K562 (cell line): ENCODE measurements around the gene AHSP. TPM values are rescaled to one million over a fixed set of nuclear protein-coding genes. Genes with fewer than 3 reads are reported as not detected.

Experiments
- ATAC-seq: fragments of 200-7000 bp; cut with Tn5 transposase; 3 replicates; pipeline ENCODE4 v1.9.1; 2020; ENCODE audit warnings: moderate library complexity
- BruUV-seq: library from RNA; stranded (reverse); fragments of 400-500 nt; replicated peaks from 2 replicates; lab custom pipeline; 2021; lab: Mats Ljungman, UMichigan
- CTCF ChIA-PET: fragments of 300-600 bp; formaldehyde crosslinking; extraction: SDS; loops from one replicate; lab custom pipeline; 2021; ENCODE audit warnings: low intra/inter-chr PET ratio; lab: Yijun Ruan, JAX
- POLR2A ChIA-PET: fragments of 300-600, 350-650 bp; sonication (Branson Sonifier 250); formaldehyde crosslinking; extraction: SDS; loops from one replicate; lab custom pipeline; 2021; ENCODE audit warnings: antibody characterized with exemption, inconsistent platforms; lab: Yijun Ruan, JAX
- DNase-seq, 4 experiments: peaks; one replicate each; pipeline versions ENCODE4 v3.0.0 to v3.0.0-alpha.2; 2011 to 2018; ENCODE audit warnings: low spot score in 3 of 4, mixed read lengths in 3 of 4; ENCODE audit errors: extremely low read depth in 1 of 4
- FAIRE-seq: peaks from 2 replicates; lab custom pipeline; 2011; peaks lifted over from hg19 to GRCh38; lab: Jason Lieb, UNC
- H2AFZ ChIP-seq: 2 replicates; pipeline ENCODE4 v1.6.0; 2011; ENCODE audit warnings: low read depth, low read length, control low read depth, inconsistent platforms
- H3K27ac ChIP-seq: fragments of 200-600 bp; 3 replicates; pipeline ENCODE4 v1.8.0; 2011; ENCODE audit warnings: low read depth, mild to moderate bottlenecking, control low read depth, inconsistent platforms, low read length, moderate library complexity, mixed read lengths; ENCODE audit errors: extremely low read depth
- H3K27me3 ChIP-seq, 2 experiments: fragments of 300-600 bp in 1 of 2; 2 replicates in 1 of 2; 3 replicates in 1 of 2; pipeline versions ENCODE4 v1.6.0 to v1.8.0; 2011; ENCODE audit warnings: inconsistent platforms in 2 of 2, low read length in 2 of 2, mild to moderate bottlenecking in 1 of 2, mixed read lengths in 1 of 2, moderate library complexity in 1 of 2; ENCODE audit not compliant: control insufficient read depth in 2 of 2, insufficient read depth in 2 of 2
- H3K36me3 ChIP-seq: fragments of 300-600 bp; 3 replicates; pipeline ENCODE4 v1.8.0; 2011; ENCODE audit warnings: mild to moderate bottlenecking, low read length, inconsistent platforms; ENCODE audit not compliant: control insufficient read depth, insufficient read depth
- H3K4me1 ChIP-seq, 2 experiments: fragments of 200-600 bp in 1 of 2; replicated peaks in 1 of 2; 2 replicates in 1 of 2; 3 replicates in 1 of 2; pipeline versions ENCODE4 v1.5.1 to v1.8.0; 2011; ENCODE audit warnings: inconsistent platforms in 2 of 2, low read length in 2 of 2, mild to moderate bottlenecking in 1 of 2, mixed read lengths in 1 of 2, moderate library complexity in 1 of 2; ENCODE audit not compliant: control insufficient read depth in 2 of 2, insufficient read depth in 2 of 2
- H3K4me2 ChIP-seq: 2 replicates; pipeline ENCODE4 v1.6.1; 2011; ENCODE audit warnings: low read length, control low read depth, inconsistent platforms, mixed read lengths; ENCODE audit not compliant: insufficient read depth
- H3K4me3 ChIP-seq: fragments of 200-600 bp; sonication (generic), shearing (Covaris generic); 2 replicates; pipeline ENCODE4 v1.5.1; 2016; ENCODE audit warnings: control low read depth, inconsistent platforms
- H3K79me2 ChIP-seq: fragments of 200-600 bp; 3 replicates; pipeline ENCODE4 v1.8.0; 2011; ENCODE audit warnings: low read length, inconsistent platforms; ENCODE audit not compliant: control insufficient read depth, insufficient read depth
- H3K9ac ChIP-seq, 2 experiments: 2 replicates each; pipeline versions ENCODE4 v1.6.0 to v1.6.1; 2011; ENCODE audit warnings: low read depth in 2 of 2, low read length in 2 of 2, control low read depth in 1 of 2, inconsistent platforms in 1 of 2, mild to moderate bottlenecking in 1 of 2, mixed read lengths in 1 of 2; ENCODE audit not compliant: insufficient read depth in 1 of 2
- H3K9me1 ChIP-seq: one replicate; pipeline ENCODE4 v1.6.0; 2011; ENCODE audit warnings: inconsistent platforms, mild to moderate bottlenecking, low read length, moderate library complexity; ENCODE audit not compliant: control insufficient read depth, insufficient read depth
- H3K9me3 ChIP-seq: replicated peaks from 2 replicates; pipeline ENCODE4 v1.5.1; 2011; ENCODE audit warnings: low read depth, low read length, inconsistent platforms; ENCODE audit not compliant: control insufficient read depth, insufficient read depth
- H4K20me1 ChIP-seq: replicated peaks from 2 replicates; pipeline ENCODE4 v1.6.1; 2011; ENCODE audit warnings: low read length, inconsistent platforms, mixed read lengths; ENCODE audit not compliant: control insufficient read depth, insufficient read depth
- ARHGAP35 ChIP-seq: fragments of 450-650 bp; IDR thresholded peaks from 2 replicates; pipeline ENCODE4 v1.6.1; 2018; ENCODE audit not compliant: partially characterized antibody
- HMGN3 ChIP-seq: IDR thresholded peaks from 2 replicates; pipeline ENCODE4 v1.6.1; 2011; ENCODE audit warnings: borderline replicate concordance, low read depth, mild to moderate bottlenecking, mixed read lengths, low read length; ENCODE audit not compliant: insufficient read length; ENCODE audit errors: extremely low read depth
- KDM5B ChIP-seq: fragments of 200-600 bp; sonication (generic); IDR thresholded peaks from 2 replicates; pipeline ENCODE4 v1.6.1; 2012; ENCODE audit warnings: low read depth, mild to moderate bottlenecking, moderate library complexity, low read length, control low read depth, inconsistent platforms; ENCODE audit not compliant: insufficient replicate concordance
- MAFK ChIP-seq: IDR thresholded peaks from 2 replicates; pipeline ENCODE4 v1.6.1; 2011; ENCODE audit warnings: low read length, improper control_type of control experiment
- NCOA2 ChIP-seq, 2 experiments: fragments of 450-650 bp; IDR thresholded peaks; 2 replicates each; pipeline ENCODE4 v1.6.1; 2018; ENCODE audit warnings: mild to moderate bottlenecking in 2 of 2, moderate library complexity in 1 of 2; ENCODE audit not compliant: partially characterized antibody in 2 of 2
- PHB2 ChIP-seq: fragments of 450-650 bp; IDR thresholded peaks from 2 replicates; pipeline ENCODE4 v1.6.1; 2017; ENCODE audit warnings: low read depth
- PPARD ChIP-seq: fragments of 250-450 bp; sonication (Bioruptor Pico); IDR thresholded peaks from 2 replicates; pipeline ENCODE4 v1.8.0; 2022; ENCODE audit warnings: inconsistent platforms, mild to moderate bottlenecking, moderate library complexity
- RBM14 ChIP-seq: fragments of 200-400 bp; formaldehyde crosslinking; IDR thresholded peaks from 2 replicates; pipeline ENCODE4 v1.6.1; 2018; ENCODE audit warnings: low read depth, mild to moderate bottlenecking, low read length, moderate library complexity, borderline replicate concordance; ENCODE audit not compliant: insufficient read depth
- RBM39 ChIP-seq: fragments of 200-400 bp; formaldehyde crosslinking; optimal IDR thresholded peaks from 2 replicates; pipeline ENCODE3; 2018; ENCODE audit warnings: low read depth, low read length
- ZNF133 ChIP-seq: fragments of 250-450 bp; sonication (Bioruptor Pico); IDR thresholded peaks from 2 replicates; pipeline ENCODE4 v1.4.0; 2020; ENCODE audit warnings: mild to moderate bottlenecking
- ZNF584 ChIP-seq: fragments of 200-800 bp; sonication (Bioruptor generic); IDR thresholded peaks from 2 replicates; pipeline ENCODE4 v1.6.1; 2016; ENCODE audit warnings: low read depth, mild to moderate bottlenecking, missing genetic modification characterization, missing compliant biosample characterization
- WGBS: fragments of 100-300 bp; shearing (Covaris generic); methylation state at CpG from one replicate; pipeline ENCODE4 v1.1.6; 2016; ENCODE audit warnings: low coverage, mixed read lengths; ENCODE audit not compliant: insufficient coverage; ENCODE audit errors: missing lambda C conversion rate; 5-methylcytosine and 5-hydroxymethylcytosine counted together
- in situ Hi-C: fragments of 300-500 bp; cut with MboI; formaldehyde crosslinking; loops from 4 replicates; pipeline ENCODE4 v1.15.0; 2018; ENCODE audit warnings: inconsistent platforms, mixed read lengths
- intact Hi-C: fragments of 100-400 bp; cut with micrococcal nuclease; formaldehyde crosslinking; loops from 2 replicates; pipeline ENCODE4 v1.14.2; 2022
- polyA plus RNA-seq, 8 experiments: library from polyadenylated mRNA; depleted of rRNA in 4 of 8; stranded (reverse) in 5 of 8; unstranded in 3 of 8; fragments of >200 nt; fragmentation: Nextera tagmentation in 2 of 8; fragmentation: Illumina TruSeq in 1 of 8; extraction: Ambion mirVana in 2 of 8; extraction: Trizol in 1 of 8; gene quantifications; 2 replicates each; pipeline versions ENCODE4 v1.2.1 to v1.2.3, GENCODE V29; 2011 to 2014; ENCODE audit warnings: inconsistent platforms in 1 of 8, missing spikeins in 1 of 8
- total RNA-seq, 7 experiments: library from RNA; depleted of rRNA in 6 of 7; stranded (reverse); fragments of >200 nt in 6 of 7; fragmentation: Illumina TruSeq in 2 of 7; extraction: Trizol in 2 of 7; gene quantifications; 2 replicates each; pipeline versions ENCODE4 v1.2.1 to v1.2.3, GENCODE V29; 2011 to 2021; ENCODE audit warnings: low replicate concordance in 1 of 7
- TF ChIP-seq, protein P1 (sequence below): fragments of 450-650 bp; IDR thresholded peaks from 2 replicates; pipeline ENCODE4 v1.6.1; 2017; ENCODE audit warnings: antibody characterized with exemption
- TF ChIP-seq, protein P2 (sequence below), 2 experiments: IDR thresholded peaks; 2 replicates each; pipeline ENCODE4 v1.6.1; 2011; ENCODE audit warnings: borderline replicate concordance in 1 of 2, control low read depth in 1 of 2, low read depth in 1 of 2, low read length in 1 of 2, mild to moderate bottlenecking in 1 of 2, mixed read lengths in 1 of 2, moderate library complexity in 1 of 2; ENCODE audit not compliant: insufficient read depth in 1 of 2, insufficient read length in 1 of 2, poor library complexity in 1 of 2, severe bottlenecking in 1 of 2; ENCODE audit errors: extremely low read depth in 1 of 2

The AHSP gene
- total and polyA plus RNA-seq, 9 of the 15 experiments (the other 6 are each of a cell fraction or from before 2014, with no cell fraction given), result 6.6 to 99.1 (median 25.8) TPM

DNA sequence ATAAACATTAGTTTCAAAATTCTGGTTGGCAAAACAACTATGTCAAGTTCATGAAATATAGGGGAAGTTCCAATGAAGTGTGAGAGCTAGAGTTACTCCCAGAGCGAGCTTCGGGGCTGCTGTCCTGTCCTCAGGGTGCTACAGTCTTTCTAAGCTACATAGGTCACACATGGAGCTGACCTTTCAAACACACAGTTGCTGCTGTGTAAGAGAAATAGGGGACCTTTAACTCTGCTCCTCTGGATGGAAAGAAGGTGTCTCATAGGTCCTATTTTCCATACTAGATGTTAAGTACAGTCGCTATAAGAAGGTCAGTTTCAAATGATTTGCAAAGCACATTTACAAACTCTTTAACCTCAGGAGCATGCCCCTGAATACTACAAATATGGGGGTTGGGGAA lies 6.3 kb upstream of the AHSP start:
- no peak for FAIRE-seq
- Histone ChIP-seq H4K20me1 (no peaks in the 10 kb centered on the region), H3K4me3 (no peak overlapping the region), H3K9me3 (no peaks in the 10 kb centered on the region), H3K9ac (no peak overlapping the region), H3K4me2 (no peak overlapping the region), H3K4me1 (peaks cover 15 to 26% of the 10 kb centered on the region in 2 experiments; a peak in 4 of 5 replicates), H3K36me3 (no peaks in the 10 kb centered on the region), H3K27me3 (no peaks in the 10 kb centered on the region), H3K27ac (no peak overlapping the region), H2AFZ (peak overlapping the region; percentile 85), H3K79me2 (no peaks in the 10 kb centered on the region), H3K9me1 (no peaks in the 10 kb centered on the region)
- ChIA-PET POLR2A (interaction anchor here (1.7 kb wide), 1 partner anchor 11 kb away, joined by 6 read pairs; no protein-coding TSS in a partner anchor), CTCF (no interaction called here)
- no peak for DNase-seq
- WGBS, result 59% methylated on average over 3 of the region's 3 CpGs
- ATAC-seq, result no peak
- in situ Hi-C loops (no loop called here), intact Hi-C loops (loop anchor here (5.0 kb wide), 1 partner anchor 49 kb away; the partner anchor contains the start of gene TGFB1I1)
- no TSS peak for BruUV-seq
- TF ChIP-seq, protein P1, sequence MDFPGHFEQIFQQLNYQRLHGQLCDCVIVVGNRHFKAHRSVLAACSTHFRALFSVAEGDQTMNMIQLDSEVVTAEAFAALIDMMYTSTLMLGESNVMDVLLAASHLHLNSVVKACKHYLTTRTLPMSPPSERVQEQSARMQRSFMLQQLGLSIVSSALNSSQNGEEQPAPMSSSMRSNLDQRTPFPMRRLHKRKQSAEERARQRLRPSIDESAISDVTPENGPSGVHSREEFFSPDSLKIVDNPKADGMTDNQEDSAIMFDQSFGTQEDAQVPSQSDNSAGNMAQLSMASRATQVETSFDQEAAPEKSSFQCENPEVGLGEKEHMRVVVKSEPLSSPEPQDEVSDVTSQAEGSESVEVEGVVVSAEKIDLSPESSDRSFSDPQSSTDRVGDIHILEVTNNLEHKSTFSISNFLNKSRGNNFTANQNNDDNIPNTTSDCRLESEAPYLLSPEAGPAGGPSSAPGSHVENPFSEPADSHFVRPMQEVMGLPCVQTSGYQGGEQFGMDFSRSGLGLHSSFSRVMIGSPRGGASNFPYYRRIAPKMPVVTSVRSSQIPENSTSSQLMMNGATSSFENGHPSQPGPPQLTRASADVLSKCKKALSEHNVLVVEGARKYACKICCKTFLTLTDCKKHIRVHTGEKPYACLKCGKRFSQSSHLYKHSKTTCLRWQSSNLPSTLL, result no peak
- TF ChIP-seq RBM39, result no peak
- no peak for TF ChIP-seq RBM14
- no peak for TF ChIP-seq NCOA2 (IDR thresholded peaks at IDR 0.05; ENCODE audit: partially characterized antibody in 2 of 2)
- TF ChIP-seq HMGN3, result no peak
- TF ChIP-seq ARHGAP35, result no peak
- TF ChIP-seq PPARD (CRISPR knock-in tag), result no peak
- no peak for TF ChIP-seq KDM5B
- TF ChIP-seq ZNF133 (CRISPR knock-in tag), result no peak
- no peak for TF ChIP-seq MAFK
- TF ChIP-seq PHB2, result no peak
- TF ChIP-seq, protein P2, sequence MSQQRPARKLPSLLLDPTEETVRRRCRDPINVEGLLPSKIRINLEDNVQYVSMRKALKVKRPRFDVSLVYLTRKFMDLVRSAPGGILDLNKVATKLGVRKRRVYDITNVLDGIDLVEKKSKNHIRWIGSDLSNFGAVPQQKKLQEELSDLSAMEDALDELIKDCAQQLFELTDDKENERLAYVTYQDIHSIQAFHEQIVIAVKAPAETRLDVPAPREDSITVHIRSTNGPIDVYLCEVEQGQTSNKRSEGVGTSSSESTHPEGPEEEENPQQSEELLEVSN (IDR thresholded peaks at IDR 0.05; ENCODE audit: borderline replicate concordance in 1 of 2, extremely low read depth in 1 of 2, insufficient read depth in 1 of 2, insufficient read length in 1 of 2, low read depth in 1 of 2, low read length in 1 of 2, poor library complexity in 1 of 2, severe bottlenecking in 1 of 2), result no peak
- TF ChIP-seq ZNF584 (CRISPR knock-in tag), result no peak
